Hepatocyte (in vitro differentiated cells): Measurements from ENCODE around the gene RASA4. TPM values are rescaled to one million over a fixed set of nuclear protein-coding genes. Genes with fewer than 3 reads are reported as not detected.
"Not testable (repeated sequence)": the region's sequence is repeated elsewhere in the genome, so short reads cannot be mapped to it uniquely, and the experiment has no call there.

Experiments
- DNase-seq: peaks from one replicate; pipeline ENCODE4 v3.0.0-alpha.2; 2016; ENCODE audit warnings: low spot score
- H2AFZ ChIP-seq: fragments of 200-600 bp; sonication (generic); 2 replicates; pipeline ENCODE4 v1.6.0; 2016; ENCODE audit warnings: antibody characterized with exemption, mild to moderate bottlenecking
- H3K27ac ChIP-seq: fragments of 200-600 bp; sonication (generic); 2 replicates; pipeline ENCODE4 v1.5.1; 2016; ENCODE audit warnings: mild to moderate bottlenecking
- H3K27me3 ChIP-seq: fragments of 200-600 bp; sonication (generic); 2 replicates; pipeline ENCODE4 v1.6.1; 2016
- H3K36me3 ChIP-seq: fragments of 200-600 bp; sonication (generic); replicated peaks from 2 replicates; pipeline ENCODE4 v1.5.1; 2016; ENCODE audit warnings: low read depth; ENCODE audit not compliant: insufficient read depth
- H3K4me1 ChIP-seq: fragments of 200-600 bp; sonication (generic); 2 replicates; pipeline ENCODE4 v1.5.1; 2016; ENCODE audit warnings: mild to moderate bottlenecking, moderate library complexity; ENCODE audit not compliant: insufficient read depth
- H3K4me2 ChIP-seq: fragments of 200-600 bp; sonication (generic); 2 replicates; pipeline ENCODE4 v1.6.0; 2016
- H3K4me3 ChIP-seq: fragments of 200-600 bp; sonication (generic); 2 replicates; pipeline ENCODE4 v1.5.1; 2016; ENCODE audit warnings: mild to moderate bottlenecking
- H3K79me2 ChIP-seq: fragments of 200-600 bp; sonication (generic); 2 replicates; pipeline ENCODE4 v1.6.0; 2017; ENCODE audit warnings: mild to moderate bottlenecking
- H3K9me2 ChIP-seq: fragments of 200-600 bp; sonication (generic); replicated peaks from 2 replicates; pipeline ENCODE4 v1.6.0; 2017; ENCODE audit warnings: mild to moderate bottlenecking; ENCODE audit not compliant: insufficient read depth
- H3K9me3 ChIP-seq: fragments of 200-600 bp; sonication (generic); 2 replicates; pipeline ENCODE4 v1.5.1; 2016; ENCODE audit warnings: low read depth, mild to moderate bottlenecking
- H4K20me1 ChIP-seq: fragments of 200-600 bp; sonication (generic); 2 replicates; pipeline ENCODE4 v1.6.0; 2016; ENCODE audit warnings: mild to moderate bottlenecking; ENCODE audit not compliant: insufficient read depth, poor library complexity, severe bottlenecking
- WGBS: methylation state at CpG from one replicate; pipeline ENCODE4 v1.1.6; 2016; ENCODE audit warnings: low lambda C conversion rate; ENCODE audit errors: missing lambda C conversion rate; 5-methylcytosine and 5-hydroxymethylcytosine counted together
- polyA plus RNA-seq: library from polyadenylated mRNA; unstranded; fragments of >200 nt; fragmentation: Nextera tagmentation; extraction: Ambion mirVana; gene quantifications from 2 replicates; pipeline ENCODE4 v1.2.1, GENCODE V29; 2016
- total RNA-seq: library from RNA; depleted of rRNA; stranded (reverse); fragments of >200 nt; gene quantifications from 2 replicates; pipeline ENCODE4 v1.2.3, GENCODE V29; 2014

The RASA4 gene
- 10.5 and 13.6 TPM in 2 replicates for total RNA-seq
- 13.7 and 16.2 TPM in 2 replicates for polyA plus RNA-seq

GRCh38 chr7:102616507-102617125 is at the start of gene RASA4:
Gene RASA4 (minus strand): TSS chr7:102616756. CDS start chr7:102616689, 67 bp downstream.
- H3K9me2 ChIP-seq, H4K20me1 ChIP-seq, H3K79me2 ChIP-seq, H3K27ac ChIP-seq, H2AFZ ChIP-seq, H3K36me3 ChIP-seq, H3K9me3 ChIP-seq, H3K4me1 ChIP-seq, H3K27me3 ChIP-seq, H3K4me3 ChIP-seq: not testable (repeated sequence)
- peak within 1 kb of the TSS; percentile 73 for H3K4me2 ChIP-seq
- peak; percentile 11 for DNase-seq
- WGBS: 0% methylated on average over 12 of the region's 62 CpGs

- H4K20me1 ChIP-seq, H3K4me2 ChIP-seq, H3K9me2 ChIP-seq, H3K9me3 ChIP-seq, DNase-seq, H3K27me3 ChIP-seq, H3K4me1 ChIP-seq, H3K27ac ChIP-seq, H2AFZ ChIP-seq, H3K36me3 ChIP-seq, H3K79me2 ChIP-seq, H3K4me3 ChIP-seq: not testable (repeated sequence)
- WGBS: 95% methylated on average over 4 of the region's 11 CpGs
Observed at GRCh38 chr7:102664765-102665164, 48.2 kb upstream of the RASA4 start.

- DNase-seq, H3K9me3 ChIP-seq, H2AFZ ChIP-seq, H3K27ac ChIP-seq, H3K4me2 ChIP-seq, H3K4me3 ChIP-seq, H3K9me2 ChIP-seq, H3K27me3 ChIP-seq, H3K79me2 ChIP-seq, H3K36me3 ChIP-seq, H3K4me1 ChIP-seq, H4K20me1 ChIP-seq: not testable (repeated sequence)
- no CpG with 5 or more reads among the region's 4 CpGs for WGBS
Observed at GRCh38 chr7:102649924-102650323, 33.4 kb upstream of the RASA4 start, which contains the start of gene SPDYE2B. Gene SPDYE2B (plus strand): TSS chr7:102650319. CDS start chr7:102652349, 2,030 bp downstream.

GRCh38 chr7:102647813-102648212 is 31.3 kb upstream of the RASA4 start:
- not testable (repeated sequence) for H3K79me2 ChIP-seq, H3K36me3 ChIP-seq, H3K27ac ChIP-seq, H3K4me3 ChIP-seq, H3K9me2 ChIP-seq, H3K9me3 ChIP-seq, H3K27me3 ChIP-seq, H3K4me1 ChIP-seq, H4K20me1 ChIP-seq, H3K4me2 ChIP-seq, DNase-seq, H2AFZ ChIP-seq
- 99% methylated on average over 7 of the region's 7 CpGs for WGBS

- not testable (repeated sequence) for H3K4me2 ChIP-seq, H3K27ac ChIP-seq, H3K27me3 ChIP-seq, H3K9me2 ChIP-seq, H3K9me3 ChIP-seq, H3K36me3 ChIP-seq, H3K79me2 ChIP-seq, DNase-seq, H2AFZ ChIP-seq, H3K4me1 ChIP-seq, H4K20me1 ChIP-seq, H3K4me3 ChIP-seq
- no CpG with 5 or more reads among the region's 1 CpG for WGBS
Observed at GRCh38 chr7:102643404-102643803, 26.8 kb upstream of the RASA4 start.

GRCh38 chr7:102642691-102643090 is 26.1 kb upstream of the RASA4 start, which contains the start of gene UPK3BL1:
Gene UPK3BL1 (minus strand): TSS chr7:102642791. CDS start chr7:102642741, 50 bp downstream.
- not testable (repeated sequence) for H3K4me2 ChIP-seq, H3K27ac ChIP-seq, H2AFZ ChIP-seq, H3K36me3 ChIP-seq, H4K20me1 ChIP-seq, H3K4me1 ChIP-seq, H3K9me2 ChIP-seq, DNase-seq, H3K79me2 ChIP-seq, H3K27me3 ChIP-seq, H3K4me3 ChIP-seq, H3K9me3 ChIP-seq
- WGBS: no CpG with 5 or more reads among the region's 9 CpGs

GRCh38 chr7:102638848-102639247 is 22.3 kb upstream of the RASA4 start:
- not testable (repeated sequence) for H3K36me3 ChIP-seq, H3K4me3 ChIP-seq, H3K4me2 ChIP-seq, H2AFZ ChIP-seq, H3K27me3 ChIP-seq, H3K9me2 ChIP-seq, H3K9me3 ChIP-seq, H3K79me2 ChIP-seq, H3K27ac ChIP-seq, H4K20me1 ChIP-seq, H3K4me1 ChIP-seq
- peak; percentile 0 for DNase-seq
- WGBS: 90% methylated on average over 6 of the region's 11 CpGs

- not testable (repeated sequence) for DNase-seq, H4K20me1 ChIP-seq, H3K27me3 ChIP-seq, H3K4me3 ChIP-seq, H3K4me1 ChIP-seq, H3K79me2 ChIP-seq, H2AFZ ChIP-seq, H3K27ac ChIP-seq, H3K9me2 ChIP-seq, H3K4me2 ChIP-seq, H3K9me3 ChIP-seq, H3K36me3 ChIP-seq
- 96% methylated on average over 10 of the region's 13 CpGs for WGBS
Observed at GRCh38 chr7:102636956-102637355, 20.4 kb upstream of the RASA4 start.

- not testable (repeated sequence) for H3K4me1 ChIP-seq, H3K27me3 ChIP-seq, H2AFZ ChIP-seq, H4K20me1 ChIP-seq, H3K27ac ChIP-seq, H3K9me3 ChIP-seq, H3K4me3 ChIP-seq, DNase-seq, H3K4me2 ChIP-seq, H3K79me2 ChIP-seq, H3K36me3 ChIP-seq, H3K9me2 ChIP-seq
- 87% methylated on average over 4 of the region's 5 CpGs for WGBS
Observed at GRCh38 chr7:102635354-102635753, 18.8 kb upstream of the RASA4 start.
